ENCODE measurements around the gene PLEKHA5. TPM values are rescaled to one million over a fixed set of nuclear protein-coding genes. Genes with fewer than 3 reads are reported as not detected.
"Not testable (repeated sequence)": the region's sequence is repeated elsewhere in the genome, so short reads cannot be mapped to it uniquely, and the experiment has no call there.

PLEKHA5 gene
- total RNA-seq, 1 donor from 2014 or later = 12.8 TPM

DNA sequence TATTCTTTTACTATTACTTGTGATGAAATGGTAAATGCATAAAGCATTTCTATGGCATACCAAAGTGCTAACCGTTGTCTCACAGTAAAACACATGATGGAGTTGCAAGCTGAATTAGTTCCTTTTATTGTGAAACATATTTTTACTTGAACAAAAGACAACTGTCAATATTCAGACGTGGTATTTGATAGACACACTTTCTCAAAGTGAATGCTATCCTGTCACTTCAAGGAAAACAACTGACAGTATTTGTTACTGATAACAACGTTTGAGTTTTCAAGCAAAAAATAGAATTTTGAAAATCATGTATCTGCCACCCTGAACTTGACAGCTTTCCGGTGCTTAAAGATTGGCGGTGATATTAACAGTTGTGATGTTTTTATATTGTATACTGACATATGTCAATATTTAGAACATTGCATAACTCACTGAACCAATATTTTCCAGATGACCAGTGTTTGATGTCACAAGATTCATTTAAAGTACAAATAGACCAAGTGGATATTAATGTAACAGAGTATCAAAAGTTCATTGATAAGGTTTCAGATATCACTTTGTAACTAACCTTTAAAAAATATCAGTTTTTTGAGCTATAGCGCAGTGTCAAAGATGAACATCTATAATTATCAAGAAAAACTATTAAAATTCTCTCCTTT lies 156.4 kb downstream of the PLEKHA5 start:
- no peak for DNase-seq

DNA sequence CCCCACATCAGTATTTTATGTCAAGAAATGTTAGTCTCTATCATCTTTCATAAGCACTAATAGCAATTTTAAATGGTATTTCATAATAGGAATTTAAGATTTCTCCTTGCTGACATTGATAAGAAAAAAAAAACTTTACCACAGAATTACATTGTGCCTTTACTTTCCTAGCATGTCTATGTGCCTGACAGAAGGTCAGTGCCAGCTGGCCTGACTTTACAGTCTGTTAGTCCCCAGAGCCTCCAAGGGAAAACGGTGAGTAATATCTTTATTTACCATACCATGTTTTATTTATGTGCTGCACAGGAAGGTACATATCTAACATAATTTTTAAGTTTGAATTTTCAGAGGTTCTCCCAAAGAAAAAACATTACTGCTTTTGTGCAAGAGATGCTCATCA lies 157.8 kb downstream of the PLEKHA5 start:
- DNase-seq = no peak

DNA sequence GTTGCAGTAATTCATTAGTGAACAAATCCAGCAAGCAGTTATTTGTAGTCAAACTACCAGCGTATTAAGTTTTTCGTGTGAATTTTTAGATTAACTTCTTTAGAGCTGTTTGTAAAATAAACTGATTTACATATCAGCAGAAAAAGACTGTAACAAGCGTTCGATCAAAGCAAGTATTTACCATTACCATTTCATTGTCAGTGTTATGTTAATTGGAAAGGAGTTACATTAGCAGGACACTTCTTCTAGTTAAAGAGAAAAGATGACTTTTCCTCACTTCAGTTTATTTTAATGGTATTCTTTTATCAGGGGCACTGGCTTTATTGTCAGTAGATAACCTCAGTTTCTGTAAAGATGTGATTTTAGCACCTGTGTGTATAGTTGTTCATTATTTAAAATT lies 158.6 kb downstream of the PLEKHA5 start:
- DNase-seq = no peak

DNA sequence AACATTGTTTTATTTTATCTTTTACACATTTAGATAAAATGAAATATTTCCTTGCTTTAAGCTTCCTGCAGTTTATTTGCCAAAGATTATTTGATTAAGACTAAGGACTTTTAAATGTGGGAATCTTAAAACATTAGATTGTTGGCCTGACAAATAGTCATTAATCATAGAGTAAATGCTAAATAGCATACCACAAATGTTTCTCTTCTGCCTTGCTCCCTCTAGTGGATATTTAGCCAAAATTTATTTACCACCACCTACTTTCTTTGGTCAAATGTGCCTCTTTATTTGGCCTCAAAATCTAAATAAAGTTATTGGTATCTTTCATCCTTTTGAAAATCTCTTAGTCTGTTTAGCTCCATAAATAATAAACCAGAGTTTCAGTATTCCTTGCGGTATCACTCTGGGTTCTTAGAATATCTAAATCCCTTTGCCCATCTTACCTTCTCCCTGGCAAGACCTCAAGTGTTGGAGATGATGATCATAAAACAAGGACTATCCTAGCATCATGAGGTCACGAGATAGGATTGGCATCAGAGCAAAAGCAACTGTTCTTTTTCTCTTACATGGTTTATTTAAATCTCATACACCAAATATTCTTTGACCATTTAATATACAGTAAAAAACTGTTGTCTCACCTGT lies 159.2 kb downstream of the PLEKHA5 start:
- DNase-seq = peak; percentile 60

DNA sequence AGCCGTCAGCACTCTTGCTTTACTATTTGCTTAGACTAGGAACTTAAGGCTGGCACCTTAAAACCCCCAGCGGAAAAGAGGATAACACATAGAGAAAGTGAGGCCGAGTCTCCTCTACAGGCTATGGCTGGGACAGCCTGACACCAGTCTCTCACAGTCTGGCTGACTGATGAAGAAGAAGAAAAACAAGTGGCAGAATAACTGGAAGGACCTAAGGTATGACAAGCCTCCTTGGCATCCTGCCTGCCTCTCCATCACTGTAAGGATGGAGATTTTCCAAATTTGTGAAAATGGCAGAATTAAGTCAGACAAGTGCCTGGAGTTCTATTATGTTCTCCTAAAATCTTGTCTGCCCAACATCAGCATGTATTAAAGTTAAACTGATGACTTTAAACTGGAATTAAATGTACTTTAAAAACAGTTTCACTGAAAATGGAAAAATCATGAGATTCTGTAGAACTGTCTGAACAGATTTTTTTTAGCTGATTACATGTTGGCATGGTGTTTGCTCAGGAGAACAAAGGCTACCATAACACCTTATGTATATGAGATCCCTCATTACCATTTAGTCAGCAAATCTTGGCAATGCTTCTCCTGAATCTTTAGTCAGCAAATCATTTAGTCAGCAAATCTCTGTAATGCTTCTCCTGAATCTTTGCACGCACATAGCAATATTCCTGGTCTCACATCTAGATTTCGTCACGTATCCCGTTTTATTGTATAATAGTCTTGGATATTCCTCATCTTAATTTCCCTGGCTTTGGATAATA lies 169.5 kb downstream of the PLEKHA5 start:
- no peak for DNase-seq

DNA sequence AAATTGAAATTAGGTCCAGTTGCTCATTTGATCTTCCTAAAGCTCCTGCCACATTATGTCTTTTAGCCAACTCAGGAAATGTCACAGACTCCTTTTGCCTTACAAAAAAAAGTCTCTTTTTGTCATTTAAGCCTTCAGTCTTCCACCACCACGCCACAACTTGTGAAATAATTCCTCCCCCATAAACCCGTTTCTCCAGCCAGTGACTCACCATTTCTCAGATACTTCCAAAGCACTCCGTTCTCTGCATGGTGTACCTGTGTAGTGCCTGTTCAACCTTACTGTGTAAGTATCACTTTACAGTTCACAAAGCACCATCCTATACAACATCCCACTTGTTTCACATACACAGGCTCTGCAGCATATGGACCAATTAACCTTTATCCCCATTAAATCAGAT lies 170.2 kb downstream of the PLEKHA5 start:
- DNase-seq = no peak

DNA sequence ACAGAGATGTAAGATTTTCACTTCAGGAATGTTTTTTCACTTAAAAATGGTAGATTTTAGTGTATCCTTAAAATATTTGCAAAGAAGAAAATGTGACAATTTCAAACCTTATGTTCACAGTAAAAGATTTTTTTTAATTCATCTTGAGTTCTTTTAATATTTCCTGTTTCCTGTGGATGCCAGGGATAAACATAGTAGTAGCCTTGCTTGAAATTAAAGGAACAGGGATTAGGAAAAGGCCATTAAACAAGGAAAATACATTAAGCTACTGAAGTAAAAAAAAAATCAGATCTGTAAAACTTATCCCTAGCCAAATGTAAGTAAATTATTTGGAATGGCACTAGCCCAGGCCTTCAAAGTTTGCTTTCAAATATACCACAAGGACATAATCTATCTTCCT lies 171.7 kb downstream of the PLEKHA5 start:
- DNase-seq = peak; percentile 15

DNA sequence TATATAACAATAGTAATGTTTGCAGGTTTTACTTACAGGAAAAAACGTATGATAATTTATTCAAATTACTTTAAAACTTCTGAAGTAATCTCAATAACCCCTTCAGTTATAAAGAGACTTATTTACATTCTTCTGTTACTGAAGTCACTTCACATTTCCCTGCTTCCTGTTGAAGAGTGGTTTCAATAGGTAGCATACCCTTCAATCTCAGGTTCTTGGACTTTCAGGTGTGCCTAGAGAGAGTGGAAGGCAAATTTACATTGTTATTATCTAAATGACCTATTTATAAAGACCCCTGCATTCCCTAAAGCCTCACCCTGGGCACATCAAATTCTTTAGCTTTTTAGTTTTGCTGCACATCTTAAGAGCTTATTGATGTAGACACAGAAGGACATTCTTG lies 172.2 kb downstream of the PLEKHA5 start:
- no peak for DNase-seq

DNA sequence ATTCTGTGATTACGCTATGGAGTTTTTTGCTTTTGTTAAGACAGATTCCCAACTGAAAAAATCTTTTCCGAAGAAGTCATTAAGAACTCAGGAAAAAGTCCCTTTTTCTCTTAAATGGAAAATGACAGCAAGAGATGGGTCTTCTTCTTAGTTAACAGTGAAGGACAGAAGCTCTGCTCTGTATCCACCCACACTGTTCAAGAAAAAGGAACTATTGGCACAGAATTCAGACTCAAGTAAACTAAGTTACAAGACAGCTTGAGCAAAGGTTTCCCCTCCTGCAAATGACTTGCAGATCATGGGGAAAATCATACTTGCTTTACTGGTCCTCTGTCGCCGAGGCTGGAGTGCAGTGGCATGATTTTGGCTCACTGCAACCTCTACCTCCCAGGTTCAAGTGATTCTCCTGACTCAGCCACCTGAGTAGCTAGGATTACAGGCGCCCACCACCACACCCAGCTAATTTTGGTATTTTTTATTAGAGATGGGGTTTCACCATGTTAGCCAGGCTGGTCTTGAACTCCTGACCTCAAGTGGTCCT lies 172.6 kb downstream of the PLEKHA5 start:
- DNase-seq = no peak

DNA sequence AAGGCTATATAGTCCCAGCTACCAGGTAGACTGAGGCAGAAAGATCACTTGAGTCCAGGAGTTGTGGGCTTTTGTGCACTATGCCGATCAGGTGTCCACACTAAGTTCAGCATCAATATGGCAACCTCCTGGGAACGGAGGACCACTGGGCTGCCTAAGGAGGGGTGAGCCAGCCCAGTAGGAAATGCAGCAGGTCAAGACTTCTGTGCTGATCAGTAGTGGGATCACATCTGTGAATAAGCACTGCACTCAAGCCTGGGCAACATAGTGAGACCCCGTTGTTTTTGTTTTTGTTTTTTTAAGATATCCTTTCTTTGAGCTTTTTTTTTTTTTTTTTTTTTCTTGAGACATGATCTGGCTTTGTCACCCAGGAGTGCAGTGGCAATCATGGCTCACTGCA lies 174.0 kb downstream of the PLEKHA5 start:
- DNase-seq = no peak

DNA sequence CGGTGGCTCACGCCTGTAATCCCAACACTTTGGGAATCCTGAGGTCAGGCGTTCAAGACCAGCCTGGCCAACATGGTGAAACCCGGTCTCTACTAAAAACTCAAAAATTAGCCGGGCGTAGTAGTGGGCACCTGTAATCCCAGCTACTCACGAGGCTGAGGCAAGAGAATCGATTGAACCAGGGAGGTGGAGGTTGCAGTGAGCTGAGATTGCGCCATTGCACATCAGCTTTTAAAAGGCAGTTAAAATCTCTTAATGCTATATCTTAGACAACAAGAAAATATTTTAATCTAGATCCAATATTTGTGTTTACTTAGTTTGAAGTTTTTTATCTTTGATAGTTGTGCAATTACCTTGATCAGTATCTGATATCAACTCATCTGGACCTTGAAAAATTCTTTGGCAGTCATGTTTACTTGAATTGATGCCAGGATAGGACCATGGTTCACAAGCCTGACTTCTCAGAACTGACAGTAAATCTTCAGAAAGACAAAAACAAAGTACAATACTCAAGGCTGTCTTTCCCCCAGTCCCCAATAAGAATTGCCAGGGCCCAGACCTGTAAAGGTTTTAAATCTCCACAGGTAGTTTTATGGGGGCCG lies 174.7 kb downstream of the PLEKHA5 start:
- no peak for DNase-seq

DNA sequence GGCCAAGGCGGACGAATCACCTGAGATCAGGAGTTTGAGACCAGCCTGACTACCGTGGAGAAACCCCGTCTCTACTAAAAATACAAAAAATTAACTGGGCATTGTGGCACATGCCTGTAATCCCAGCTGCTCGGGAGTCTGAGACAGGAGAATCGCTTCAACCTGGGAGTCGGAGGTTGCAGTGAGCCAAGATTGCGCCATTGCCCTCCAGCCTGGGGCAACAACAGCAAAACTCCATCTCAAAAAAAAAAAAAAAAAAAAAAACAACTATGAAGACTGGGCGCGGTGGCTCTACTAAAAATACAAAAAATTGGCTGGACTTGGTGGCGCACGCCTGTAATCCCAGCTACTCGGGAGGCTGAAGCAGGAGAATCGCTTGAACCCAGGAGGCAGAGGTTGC lies 176.1 kb downstream of the PLEKHA5 start:
- not testable (repeated sequence) for DNase-seq

DNA sequence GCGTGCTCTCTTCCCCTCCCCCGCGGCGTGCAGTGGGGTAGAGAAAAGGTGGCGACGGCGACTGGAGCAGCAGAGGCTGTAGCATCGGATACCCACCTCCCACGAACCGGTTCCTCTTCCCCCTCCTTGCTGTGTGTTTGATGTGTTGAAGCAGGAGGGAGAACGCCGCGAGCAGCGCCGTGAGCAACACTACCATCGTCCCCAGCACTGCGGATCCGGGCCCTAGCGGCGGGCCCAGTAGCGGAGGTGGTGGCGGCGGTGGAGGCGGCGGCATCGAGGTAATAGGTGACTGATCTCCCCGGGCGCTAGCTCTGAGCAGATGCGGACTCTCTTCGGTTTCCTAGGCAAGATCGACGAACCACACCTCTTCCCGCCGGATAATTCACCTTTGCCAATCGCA lies 176.8 kb downstream of the PLEKHA5 start:
- DNase-seq = no peak

DNA sequence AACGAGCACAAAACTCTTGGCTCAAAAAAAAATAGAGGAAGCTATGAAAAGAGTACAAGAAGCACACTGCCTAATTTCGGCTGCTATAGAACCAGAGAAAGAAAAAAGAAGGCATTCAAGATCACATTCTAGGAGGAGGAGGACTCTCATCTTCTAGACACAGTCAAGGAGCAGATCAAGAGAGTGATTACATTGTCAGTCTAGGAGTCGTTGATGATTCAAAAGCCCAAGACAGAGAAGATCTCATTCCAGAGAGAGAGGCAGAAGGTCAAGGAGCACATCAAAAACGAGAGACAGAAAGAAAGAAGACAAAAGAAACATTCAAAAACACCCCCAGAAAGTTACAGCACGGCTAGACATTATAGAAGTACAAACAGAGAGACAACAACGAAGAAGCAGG lies 177.9 kb downstream of the PLEKHA5 start:
- no peak for DNase-seq

DNA sequence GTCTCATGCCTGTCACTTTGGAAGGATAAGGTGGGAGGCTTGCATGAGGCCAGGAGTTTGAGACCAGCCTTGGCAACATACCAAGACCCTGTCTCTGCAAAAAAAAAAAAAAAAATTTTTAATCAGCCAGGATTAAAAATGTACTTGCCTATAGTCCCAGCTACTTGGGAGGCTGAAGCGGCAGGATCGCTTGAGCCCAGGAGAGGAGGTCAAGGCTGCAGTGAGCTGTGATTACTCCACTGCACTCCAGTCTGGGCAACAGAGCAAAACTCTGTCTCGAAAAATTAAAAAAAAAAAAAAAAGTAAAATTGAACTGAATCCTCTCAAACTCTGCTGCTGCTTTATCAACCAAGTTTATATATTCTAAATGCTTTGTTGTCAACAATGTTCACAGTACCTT lies 181.6 kb downstream of the PLEKHA5 start:
- DNase-seq = no peak

DNA sequence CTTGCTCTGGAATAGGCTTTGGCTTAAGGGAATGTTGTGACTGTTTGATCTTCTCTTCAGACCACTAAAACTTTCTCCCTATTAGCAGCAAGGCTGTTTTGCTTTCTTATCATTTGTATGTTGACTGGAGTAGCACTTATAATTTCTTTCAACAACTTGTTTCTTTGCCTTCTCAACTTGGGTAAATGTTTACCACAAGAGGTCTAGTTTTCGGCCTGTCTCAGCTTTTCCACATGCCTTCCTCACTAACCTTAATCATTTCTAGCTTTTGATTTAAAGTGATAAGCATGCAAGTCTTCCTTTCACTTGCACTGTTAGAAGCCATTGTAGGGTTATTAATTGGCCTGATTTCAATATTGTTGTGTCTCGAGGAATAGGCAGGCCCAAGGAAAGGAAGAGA lies 183.1 kb downstream of the PLEKHA5 start:
- no peak for DNase-seq

DNA sequence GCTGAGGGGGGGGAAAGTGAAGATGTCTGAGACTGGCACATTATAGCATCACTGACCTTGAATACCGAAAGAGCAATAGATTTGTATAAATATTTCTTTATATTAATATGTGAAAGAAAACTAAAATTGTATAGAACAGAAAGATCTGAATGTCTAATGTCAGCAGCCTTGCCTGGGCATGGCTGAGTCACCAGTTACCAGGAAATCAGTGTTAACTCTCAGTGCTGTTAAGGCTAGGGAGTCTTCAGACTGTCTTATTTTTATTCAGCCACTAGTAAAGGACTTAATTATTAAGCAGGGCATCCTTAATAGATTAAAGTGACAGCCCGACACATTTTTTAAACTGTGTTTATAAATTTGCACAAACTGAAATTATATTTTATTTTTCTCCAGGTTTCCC lies 186.9 kb downstream of the PLEKHA5 start:
- peak; percentile 55 for DNase-seq

DNA sequence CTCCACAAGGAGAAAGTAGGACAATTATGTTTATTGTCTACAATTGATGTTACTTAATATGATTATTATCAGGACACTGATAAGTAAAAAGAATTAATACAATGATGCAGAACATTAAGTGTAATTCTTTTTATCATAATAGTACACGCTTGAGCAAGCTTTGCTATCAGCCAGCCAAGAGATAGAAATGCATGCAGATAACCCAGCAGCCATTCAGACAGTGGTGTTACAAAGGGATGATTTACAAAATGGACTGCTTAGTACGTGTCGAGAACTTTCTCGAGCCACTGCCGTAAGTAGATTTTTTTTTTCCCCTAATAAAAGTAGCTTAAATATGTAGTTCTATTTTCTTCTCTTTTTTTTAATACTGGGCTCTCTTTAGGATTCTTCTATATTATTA lies 192.8 kb downstream of the PLEKHA5 start:
- no peak for DNase-seq

DNA sequence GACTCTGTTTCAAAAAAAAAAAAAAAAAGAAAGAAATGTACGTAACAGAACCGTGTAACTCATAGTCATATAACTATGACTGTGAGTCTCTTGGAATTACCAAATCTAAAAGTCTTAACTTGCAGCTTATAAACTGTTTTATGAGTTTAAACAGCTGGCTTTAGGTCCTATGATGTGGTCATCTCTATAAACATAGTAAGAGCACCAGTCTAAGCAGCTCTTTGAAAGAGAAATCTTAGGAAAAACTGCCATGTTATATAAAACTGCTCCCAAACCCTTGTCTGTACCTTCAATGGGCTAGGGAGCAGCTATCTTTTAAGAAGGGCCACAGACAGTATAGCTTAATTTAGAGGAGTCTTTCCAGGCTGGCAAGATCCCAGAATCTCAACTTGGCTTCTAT lies 194.3 kb downstream of the PLEKHA5 start:
- DNase-seq = no peak

DNA sequence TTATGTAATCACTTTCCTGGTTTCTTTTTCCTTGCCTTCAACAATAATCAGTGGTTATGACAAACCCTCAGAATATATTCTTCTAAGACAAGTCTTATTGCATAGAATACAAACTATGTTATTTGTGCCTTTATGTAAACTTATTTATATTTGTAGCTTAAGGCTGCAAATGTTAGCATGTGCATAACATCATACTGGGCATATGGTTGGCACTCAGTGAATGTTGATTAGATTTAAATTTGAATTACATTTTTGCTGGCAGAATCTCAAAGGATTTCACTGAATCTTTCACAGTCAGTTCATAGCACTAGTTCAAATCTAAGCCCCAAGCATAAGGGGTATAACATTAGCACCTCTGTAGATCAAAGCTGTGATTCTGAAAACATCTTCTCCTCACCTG lies 196.6 kb downstream of the PLEKHA5 start:
- no peak for DNase-seq

DNA sequence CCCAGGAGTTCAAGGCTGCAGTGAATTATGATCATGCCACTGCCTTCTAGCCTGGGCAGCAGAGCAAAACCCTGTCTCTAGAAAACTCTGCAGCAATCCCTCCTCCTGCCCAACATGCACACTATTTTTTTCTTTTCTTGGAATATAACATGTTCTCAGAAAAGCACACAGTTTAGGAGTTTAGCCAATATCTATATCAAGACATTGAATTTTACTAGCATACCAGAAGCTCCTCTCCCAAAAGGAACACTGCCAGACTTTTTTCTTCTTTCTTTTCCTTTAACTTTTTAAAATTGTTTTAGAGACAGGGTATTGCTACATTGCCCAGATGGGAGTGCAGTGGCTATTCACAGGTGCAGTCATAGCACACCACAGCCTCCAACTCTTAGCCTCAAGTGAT lies 202.7 kb downstream of the PLEKHA5 start:
- no peak for DNase-seq

DNA sequence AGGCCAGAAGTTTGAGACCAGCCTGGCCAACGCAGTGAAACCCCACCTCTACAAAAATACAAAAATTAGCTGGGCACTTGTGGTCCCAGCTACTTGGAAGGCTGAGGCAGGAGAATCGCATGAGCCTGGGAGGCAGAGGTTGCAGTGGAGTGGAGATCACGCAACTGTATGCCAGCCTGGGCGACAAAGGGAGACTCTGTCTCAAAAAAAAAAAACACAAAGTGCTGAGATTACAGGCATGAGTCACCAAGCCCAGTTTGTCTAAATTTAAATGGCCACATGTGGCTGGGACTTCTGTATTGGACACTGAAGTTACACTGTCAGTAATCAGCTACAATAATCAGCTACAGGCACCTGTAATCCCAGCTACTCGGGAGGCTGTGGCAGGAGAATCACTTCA lies 208.9 kb downstream of the PLEKHA5 start:
- no peak for DNase-seq

DNA sequence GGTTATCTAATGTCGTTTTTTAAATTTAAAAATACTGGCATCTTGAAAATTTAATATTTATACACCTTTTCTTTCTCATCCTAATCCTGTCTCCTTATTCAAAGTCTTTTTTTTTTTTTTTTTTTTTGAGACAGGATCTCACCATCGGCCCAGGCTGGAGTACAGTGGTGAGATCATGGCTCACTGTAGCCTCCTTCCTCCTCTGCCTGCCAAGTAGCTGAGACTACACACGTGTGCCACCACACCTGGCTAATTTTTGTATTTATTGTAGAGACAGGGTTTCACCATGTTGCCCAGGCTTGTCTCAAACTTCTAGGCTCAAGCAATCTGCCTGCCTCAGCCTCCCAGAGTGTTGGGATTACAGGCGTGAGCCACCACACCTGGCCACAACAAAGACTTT lies 221.3 kb downstream of the PLEKHA5 start:
- DNase-seq = not testable (repeated sequence)

All from dermis blood vessel endothelial cell (primary cell).